Measurements from ENCODE around the gene ENDOV.

ENDOV gene

DNA sequence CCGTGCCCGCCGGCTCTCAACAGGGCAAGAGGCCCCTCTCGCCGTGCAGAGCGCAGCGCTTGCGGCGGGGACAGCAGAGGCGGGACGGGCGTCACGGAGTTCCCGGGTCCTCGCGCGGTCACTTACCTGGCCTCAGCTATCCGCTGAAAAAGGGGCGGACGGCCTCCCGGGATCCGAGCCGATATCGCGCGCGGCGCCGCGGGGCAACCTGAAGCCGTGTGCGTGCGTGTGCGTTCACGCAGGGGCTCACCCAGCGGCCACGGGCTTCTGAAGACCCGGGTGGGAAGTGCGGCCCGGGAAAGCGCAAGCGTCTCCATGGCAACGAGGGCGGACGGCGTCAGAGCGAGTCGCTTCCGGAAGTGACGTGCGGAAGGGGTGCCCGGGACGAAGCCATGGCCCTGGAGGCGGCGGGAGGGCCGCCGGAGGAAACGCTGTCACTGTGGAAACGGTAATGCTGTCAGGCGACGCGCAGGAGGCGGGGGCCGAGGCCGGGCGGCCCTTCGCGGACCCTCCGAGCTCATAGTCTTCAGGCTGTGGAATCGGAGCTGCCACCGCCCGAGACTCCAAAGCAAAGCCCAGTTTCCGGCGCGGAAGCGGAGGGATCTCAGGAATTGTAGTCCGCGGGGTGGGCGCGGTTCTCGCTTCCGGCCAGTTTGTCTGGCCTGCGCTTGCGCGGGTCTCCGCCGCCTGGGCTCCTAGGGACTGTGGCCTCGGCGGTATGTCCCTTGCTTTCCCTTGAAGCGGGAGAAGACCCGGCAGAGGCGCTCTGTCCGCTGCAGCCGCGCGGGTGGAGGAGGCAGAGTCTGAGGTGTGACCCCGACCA is at the start of gene ENDOV:
Gene ENDOV, plus strand, starts transcription at position 365 of the 823 bp plus-strand sequence. Its CDS starts 28 bp downstream, at position 393.
- TF ChIP-seq, protein P1, sequence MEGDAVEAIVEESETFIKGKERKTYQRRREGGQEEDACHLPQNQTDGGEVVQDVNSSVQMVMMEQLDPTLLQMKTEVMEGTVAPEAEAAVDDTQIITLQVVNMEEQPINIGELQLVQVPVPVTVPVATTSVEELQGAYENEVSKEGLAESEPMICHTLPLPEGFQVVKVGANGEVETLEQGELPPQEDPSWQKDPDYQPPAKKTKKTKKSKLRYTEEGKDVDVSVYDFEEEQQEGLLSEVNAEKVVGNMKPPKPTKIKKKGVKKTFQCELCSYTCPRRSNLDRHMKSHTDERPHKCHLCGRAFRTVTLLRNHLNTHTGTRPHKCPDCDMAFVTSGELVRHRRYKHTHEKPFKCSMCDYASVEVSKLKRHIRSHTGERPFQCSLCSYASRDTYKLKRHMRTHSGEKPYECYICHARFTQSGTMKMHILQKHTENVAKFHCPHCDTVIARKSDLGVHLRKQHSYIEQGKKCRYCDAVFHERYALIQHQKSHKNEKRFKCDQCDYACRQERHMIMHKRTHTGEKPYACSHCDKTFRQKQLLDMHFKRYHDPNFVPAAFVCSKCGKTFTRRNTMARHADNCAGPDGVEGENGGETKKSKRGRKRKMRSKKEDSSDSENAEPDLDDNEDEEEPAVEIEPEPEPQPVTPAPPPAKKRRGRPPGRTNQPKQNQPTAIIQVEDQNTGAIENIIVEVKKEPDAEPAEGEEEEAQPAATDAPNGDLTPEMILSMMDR (conservative IDR thresholded peaks at IDR 0.05; ENCODE audit: low read depth, low read length): no peak
- Histone ChIP-seq H3K9ac (peak within 1 kb of the TSS; percentile 59), H3K4me3 (IDR thresholded peaks at IDR 0.05; ENCODE audit: insufficient read depth, low read depth, low read length) (peak within 1 kb of the TSS; percentile 10), H4K20me1 (ENCODE audit: insufficient read depth) (no peaks in the 10 kb centered on the region), H3K36me3 (ENCODE audit: insufficient read depth) (no peaks in the 10 kb centered on the region), H2AFZ (ENCODE audit: low read depth) (peak within 1 kb of the TSS; percentile 88), H3K27ac (peak within 1 kb of the TSS; percentile 40), H3K79me2 (ENCODE audit: insufficient read depth, low read depth) (no peaks in the 10 kb centered on the region), H3K4me1 (ENCODE audit: low read depth, poor library complexity, severe bottlenecking) (peaks cover 11% of the 10 kb centered on the region), H3K4me2 (peak within 1 kb of the TSS; percentile 98), H3K27me3 (ENCODE audit: insufficient read depth, low read depth) (peaks cover 23% of the 10 kb centered on the region)

DNA sequence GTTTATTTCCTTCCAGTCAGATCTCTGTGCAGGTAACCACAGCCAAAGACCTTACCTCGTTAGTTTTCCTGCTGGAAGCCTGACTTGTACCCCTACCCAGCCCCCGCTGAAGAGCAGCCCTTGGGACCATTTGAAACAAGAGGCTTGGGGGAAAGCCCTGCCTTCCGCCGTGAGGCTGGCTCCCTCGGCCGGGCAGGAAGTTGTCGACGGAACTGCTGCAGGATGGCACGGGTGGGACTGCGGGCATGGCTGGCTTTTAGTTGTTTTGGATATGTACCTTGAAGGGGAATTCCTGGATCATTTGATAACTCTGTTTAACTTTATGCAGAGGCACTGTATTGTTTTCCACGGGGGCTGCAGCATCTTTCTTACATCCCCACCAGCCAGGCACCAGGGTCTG is 49.0 kb upstream of the ENDOV start:
- Histone ChIP-seq H3K36me3 (ENCODE audit: insufficient read depth) (no peaks in the 10 kb centered on the region), H3K79me2 (ENCODE audit: insufficient read depth, low read depth) (no peaks in the 10 kb centered on the region), H3K4me1 (ENCODE audit: low read depth, poor library complexity, severe bottlenecking) (no peaks in the 10 kb centered on the region), H3K27me3 (ENCODE audit: insufficient read depth, low read depth) (no peaks in the 10 kb centered on the region), H4K20me1 (ENCODE audit: insufficient read depth) (no peaks in the 10 kb centered on the region), H3K27ac (no peak overlapping the region), H3K4me2 (no peak overlapping the region), H3K9ac (no peak overlapping the region), H3K4me3 (IDR thresholded peaks at IDR 0.05; ENCODE audit: insufficient read depth, low read depth, low read length) (no peak overlapping the region), H2AFZ (ENCODE audit: low read depth) (no peak overlapping the region)
- TF ChIP-seq, protein P1 (conservative IDR thresholded peaks at IDR 0.05; ENCODE audit: low read depth, low read length): no peak

DNA sequence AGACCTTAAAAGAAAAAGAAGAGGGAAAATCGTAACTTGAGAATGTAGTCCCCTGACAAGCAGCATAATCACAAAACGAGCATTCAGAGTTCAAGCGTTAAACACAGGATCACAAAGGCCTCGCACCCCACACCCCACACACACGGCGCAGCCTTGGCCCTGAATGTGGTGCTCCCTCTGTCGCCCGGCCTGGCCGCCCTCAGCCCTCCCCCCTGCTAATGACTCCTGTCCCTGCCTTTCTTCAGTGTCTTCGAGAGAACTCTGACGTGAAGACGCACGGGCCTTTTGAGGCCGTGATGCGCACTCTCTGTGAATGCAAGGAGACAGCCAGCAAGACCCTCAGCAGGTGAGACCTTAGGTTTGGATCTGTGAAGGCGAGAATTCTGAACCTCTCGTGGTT is 47.5 kb upstream of the ENDOV start:
- TF ChIP-seq, protein P1 (conservative IDR thresholded peaks at IDR 0.05; ENCODE audit: low read depth, low read length): no peak
- no peaks in the 10 kb centered on the region for H3K36me3 ChIP-seq (ENCODE audit: insufficient read depth)

DNA sequence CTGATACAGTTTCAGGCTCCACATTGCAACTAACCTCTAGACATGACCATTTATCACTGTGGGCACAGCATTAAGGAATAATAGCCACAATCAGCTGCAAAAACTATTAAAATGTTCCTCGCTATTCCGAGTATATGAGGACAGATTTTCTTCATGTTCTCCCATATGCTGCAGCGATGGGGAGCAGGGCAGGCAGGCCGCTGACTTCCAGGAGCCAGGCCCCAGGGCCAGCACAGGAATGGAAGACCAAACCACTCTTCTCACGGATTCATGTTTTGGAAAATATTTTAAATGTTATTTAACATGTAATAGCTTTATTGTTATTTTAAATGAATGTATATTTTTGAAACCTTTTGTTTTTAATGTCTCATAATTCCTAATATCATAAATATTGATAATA is 43.8 kb upstream of the ENDOV start:
- Histone ChIP-seq H4K20me1 (ENCODE audit: insufficient read depth) (no peaks in the 10 kb centered on the region), H3K27me3 (ENCODE audit: insufficient read depth, low read depth) (no peaks in the 10 kb centered on the region), H3K4me1 (ENCODE audit: low read depth, poor library complexity, severe bottlenecking) (no peaks in the 10 kb centered on the region), H3K4me3 (IDR thresholded peaks at IDR 0.05; ENCODE audit: insufficient read depth, low read depth, low read length) (no peak overlapping the region), H3K9ac (no peak overlapping the region), H3K79me2 (ENCODE audit: insufficient read depth, low read depth) (no peaks in the 10 kb centered on the region), H3K4me2 (no peak overlapping the region), H3K27ac (no peak overlapping the region), H3K36me3 (ENCODE audit: insufficient read depth) (no peaks in the 10 kb centered on the region), H2AFZ (ENCODE audit: low read depth) (no peak overlapping the region)
- TF ChIP-seq, protein P1 (conservative IDR thresholded peaks at IDR 0.05; ENCODE audit: low read depth, low read length): no peak

More for the DNA sequence above, 47.5 kb upstream of the ENDOV start:
- no peaks in the 10 kb centered on the region for H3K4me1 ChIP-seq (ENCODE audit: low read depth, poor library complexity, severe bottlenecking)
- no peak overlapping the region for H3K4me2 ChIP-seq
- no peak overlapping the region for H3K27ac ChIP-seq
- H3K9ac ChIP-seq: no peak overlapping the region
- no peak overlapping the region for H3K4me3 ChIP-seq (IDR thresholded peaks at IDR 0.05; ENCODE audit: insufficient read depth, low read depth, low read length)
- H4K20me1 ChIP-seq (ENCODE audit: insufficient read depth): no peaks in the 10 kb centered on the region
- H3K79me2 ChIP-seq (ENCODE audit: insufficient read depth, low read depth): no peaks in the 10 kb centered on the region
- H2AFZ ChIP-seq (ENCODE audit: low read depth): no peak overlapping the region
- no peaks in the 10 kb centered on the region for H3K27me3 ChIP-seq (ENCODE audit: insufficient read depth, low read depth)
